Measurements from ENCODE around the gene STYX.
"Not testable (repeated sequence)": the region's sequence is repeated elsewhere in the genome, so short reads cannot be mapped to it uniquely, and the experiment has no call there.

STYX gene

GRCh38 chr14:52701223-52701622 is 28.7 kb upstream of the STYX start:
- Histone ChIP-seq H3K4me3 (ENCODE audit: low read depth, low read length) (no peak overlapping the region), H3K4me1 (ENCODE audit: control insufficient read depth, insufficient read depth, low read length) (peaks cover under 1% of the 10 kb centered on the region), H3K36me3 (ENCODE audit: control insufficient read depth, insufficient read depth, low read length) (no peaks in the 10 kb centered on the region), H3K27me3 (ENCODE audit: control insufficient read depth, insufficient read depth, low read length) (no peaks in the 10 kb centered on the region), H3K9ac (ENCODE audit: low read depth, low read length) (no peak overlapping the region), H3K9me3 (ENCODE audit: control insufficient read depth, insufficient read depth, low read length) (no peaks in the 10 kb centered on the region)

GRCh38 chr14:52703225-52703624 is 26.7 kb upstream of the STYX start:
- Histone ChIP-seq H3K27me3 (ENCODE audit: control insufficient read depth, insufficient read depth, low read length) (no peaks in the 10 kb centered on the region), H3K36me3 (ENCODE audit: control insufficient read depth, insufficient read depth, low read length) (no peaks in the 10 kb centered on the region), H3K4me3 (ENCODE audit: low read depth, low read length) (no peak overlapping the region), H3K9ac (ENCODE audit: low read depth, low read length) (no peak overlapping the region), H3K4me1 (ENCODE audit: control insufficient read depth, insufficient read depth, low read length) (peaks cover 3% of the 10 kb centered on the region), H3K9me3 (ENCODE audit: control insufficient read depth, insufficient read depth, low read length) (no peaks in the 10 kb centered on the region)

GRCh38 chr14:52703664-52704063 is 26.3 kb upstream of the STYX start:
- no peak overlapping the region for H3K4me3 ChIP-seq (ENCODE audit: low read depth, low read length)
- peaks cover 3% of the 10 kb centered on the region for H3K4me1 ChIP-seq (ENCODE audit: control insufficient read depth, insufficient read depth, low read length)
- H3K27me3 ChIP-seq (ENCODE audit: control insufficient read depth, insufficient read depth, low read length): no peaks in the 10 kb centered on the region
- no peak overlapping the region for H3K9ac ChIP-seq (ENCODE audit: low read depth, low read length)
- H3K36me3 ChIP-seq (ENCODE audit: control insufficient read depth, insufficient read depth, low read length): peaks cover under 1% of the 10 kb centered on the region
- no peaks in the 10 kb centered on the region for H3K9me3 ChIP-seq (ENCODE audit: control insufficient read depth, insufficient read depth, low read length)

GRCh38 chr14:52706286-52706685 is 23.7 kb upstream of the STYX start:
- H3K9me3 ChIP-seq (ENCODE audit: control insufficient read depth, insufficient read depth, low read length): no peaks in the 10 kb centered on the region
- peak overlapping the region; percentile 51 for H3K9ac ChIP-seq (ENCODE audit: low read depth, low read length)
- no peaks in the 10 kb centered on the region for H3K27me3 ChIP-seq (ENCODE audit: control insufficient read depth, insufficient read depth, low read length)
- H3K4me1 ChIP-seq (ENCODE audit: control insufficient read depth, insufficient read depth, low read length): peaks cover 3% of the 10 kb centered on the region
- peaks cover 6% of the 10 kb centered on the region for H3K36me3 ChIP-seq (ENCODE audit: control insufficient read depth, insufficient read depth, low read length)
- peak overlapping the region; percentile 98 for H3K4me3 ChIP-seq (ENCODE audit: low read depth, low read length)

- Histone ChIP-seq H3K4me3 (ENCODE audit: low read depth, low read length) (peak within 1 kb of the TSS; percentile 98), H3K9me3 (ENCODE audit: control insufficient read depth, insufficient read depth, low read length) (no peaks in the 10 kb centered on the region), H3K9ac (ENCODE audit: low read depth, low read length) (peak within 1 kb of the TSS; percentile 70), H3K4me1 (ENCODE audit: control insufficient read depth, insufficient read depth, low read length) (peaks cover 3% of the 10 kb centered on the region), H3K27me3 (ENCODE audit: control insufficient read depth, insufficient read depth, low read length) (no peaks in the 10 kb centered on the region), H3K36me3 (ENCODE audit: control insufficient read depth, insufficient read depth, low read length) (peaks cover 12% of the 10 kb centered on the region)
Measured at GRCh38 chr14:52706724-52707706, 23.0 kb upstream of the STYX start, which contains the start of gene PSMC6. TSS of gene PSMC6 (plus strand) at chr14:52707200. CDS start at chr14:52707220, 20 bp downstream.

GRCh38 chr14:52711666-52712065 is 18.3 kb upstream of the STYX start:
- Histone ChIP-seq H3K4me1 (ENCODE audit: control insufficient read depth, insufficient read depth, low read length) (no peaks in the 10 kb centered on the region), H3K9ac (ENCODE audit: low read depth, low read length) (no peak overlapping the region), H3K27me3 (ENCODE audit: control insufficient read depth, insufficient read depth, low read length) (no peaks in the 10 kb centered on the region), H3K9me3 (ENCODE audit: control insufficient read depth, insufficient read depth, low read length) (no peaks in the 10 kb centered on the region), H3K4me3 (ENCODE audit: low read depth, low read length) (no peak overlapping the region), H3K36me3 (ENCODE audit: control insufficient read depth, insufficient read depth, low read length) (peaks cover 25% of the 10 kb centered on the region)

GRCh38 chr14:52716155-52716554 is 13.8 kb upstream of the STYX start:
- no peaks in the 10 kb centered on the region for H3K4me1 ChIP-seq (ENCODE audit: control insufficient read depth, insufficient read depth, low read length)
- H3K27me3 ChIP-seq (ENCODE audit: control insufficient read depth, insufficient read depth, low read length): no peaks in the 10 kb centered on the region
- H3K4me3 ChIP-seq (ENCODE audit: low read depth, low read length): no peak overlapping the region
- H3K36me3 ChIP-seq (ENCODE audit: control insufficient read depth, insufficient read depth, low read length): peaks cover 25% of the 10 kb centered on the region
- H3K9ac ChIP-seq (ENCODE audit: low read depth, low read length): no peak overlapping the region
- no peaks in the 10 kb centered on the region for H3K9me3 ChIP-seq (ENCODE audit: control insufficient read depth, insufficient read depth, low read length)

- Histone ChIP-seq H3K4me3 (ENCODE audit: low read depth, low read length) (no peak overlapping the region), H3K27me3 (ENCODE audit: control insufficient read depth, insufficient read depth, low read length) (no peaks in the 10 kb centered on the region), H3K9me3 (ENCODE audit: control insufficient read depth, insufficient read depth, low read length) (no peaks in the 10 kb centered on the region), H3K36me3 (ENCODE audit: control insufficient read depth, insufficient read depth, low read length) (peaks cover 24% of the 10 kb centered on the region), H3K4me1 (ENCODE audit: control insufficient read depth, insufficient read depth, low read length) (no peaks in the 10 kb centered on the region), H3K9ac (ENCODE audit: low read depth, low read length) (no peak overlapping the region)
Measured at GRCh38 chr14:52723514-52724359, 6.2 kb upstream of the STYX start.

GRCh38 chr14:52724360-52724644 is 5.7 kb upstream of the STYX start:
- no peaks in the 10 kb centered on the region for H3K9me3 ChIP-seq (ENCODE audit: control insufficient read depth, insufficient read depth, low read length)
- H3K27me3 ChIP-seq (ENCODE audit: control insufficient read depth, insufficient read depth, low read length): no peaks in the 10 kb centered on the region
- no peak overlapping the region for H3K9ac ChIP-seq (ENCODE audit: low read depth, low read length)
- H3K36me3 ChIP-seq (ENCODE audit: control insufficient read depth, insufficient read depth, low read length): peaks cover 24% of the 10 kb centered on the region
- no peaks in the 10 kb centered on the region for H3K4me1 ChIP-seq (ENCODE audit: control insufficient read depth, insufficient read depth, low read length)
- H3K4me3 ChIP-seq (ENCODE audit: low read depth, low read length): no peak overlapping the region

- not testable (repeated sequence) for H3K9me3 ChIP-seq (ENCODE audit: control insufficient read depth, insufficient read depth, low read length); H3K9ac ChIP-seq (ENCODE audit: low read depth, low read length); H3K27me3 ChIP-seq (ENCODE audit: control insufficient read depth, insufficient read depth, low read length); H3K4me3 ChIP-seq (ENCODE audit: low read depth, low read length); H3K4me1 ChIP-seq (ENCODE audit: control insufficient read depth, insufficient read depth, low read length)
- peaks cover 17% of the 10 kb centered on the region for H3K36me3 ChIP-seq (ENCODE audit: control insufficient read depth, insufficient read depth, low read length)
Measured at GRCh38 chr14:52727509-52727908, 2.5 kb upstream of the STYX start.

- not testable (repeated sequence) for H3K9ac ChIP-seq (ENCODE audit: low read depth, low read length); H3K9me3 ChIP-seq (ENCODE audit: control insufficient read depth, insufficient read depth, low read length); H3K27me3 ChIP-seq (ENCODE audit: control insufficient read depth, insufficient read depth, low read length); H3K4me1 ChIP-seq (ENCODE audit: control insufficient read depth, insufficient read depth, low read length); H3K4me3 ChIP-seq (ENCODE audit: low read depth, low read length)
- peaks cover 10% of the 10 kb centered on the region for H3K36me3 ChIP-seq (ENCODE audit: control insufficient read depth, insufficient read depth, low read length)
Measured at GRCh38 chr14:52729035-52729434, 931 bp upstream of the STYX start.

GRCh38 chr14:52729585-52729924 is 411 bp upstream of the STYX start:
- peaks cover 6% of the 10 kb centered on the region for H3K4me1 ChIP-seq (ENCODE audit: control insufficient read depth, insufficient read depth, low read length)
- H3K9me3 ChIP-seq (ENCODE audit: control insufficient read depth, insufficient read depth, low read length): no peaks in the 10 kb centered on the region
- H3K4me3 ChIP-seq (ENCODE audit: low read depth, low read length): peak overlapping the region; percentile 28
- H3K9ac ChIP-seq (ENCODE audit: low read depth, low read length): no peak overlapping the region
- no peaks in the 10 kb centered on the region for H3K27me3 ChIP-seq (ENCODE audit: control insufficient read depth, insufficient read depth, low read length)
- H3K36me3 ChIP-seq (ENCODE audit: control insufficient read depth, insufficient read depth, low read length): peaks cover 6% of the 10 kb centered on the region
